DMS53 (cell line): ENCODE data around the gene PPP1R12B.
A peak's percentile ranks its signal among the peaks of the same experiment; 100 is the strongest.
"Not testable (repeated sequence)": the region's sequence is repeated elsewhere in the genome, so short reads cannot be mapped to it uniquely, and the experiment has no call there.

Experiments
- DNase-seq: peaks from one replicate; lab custom pipeline; 2025; lab: John Stamatoyannopoulos, UW

The PPP1R12B gene

DNA sequence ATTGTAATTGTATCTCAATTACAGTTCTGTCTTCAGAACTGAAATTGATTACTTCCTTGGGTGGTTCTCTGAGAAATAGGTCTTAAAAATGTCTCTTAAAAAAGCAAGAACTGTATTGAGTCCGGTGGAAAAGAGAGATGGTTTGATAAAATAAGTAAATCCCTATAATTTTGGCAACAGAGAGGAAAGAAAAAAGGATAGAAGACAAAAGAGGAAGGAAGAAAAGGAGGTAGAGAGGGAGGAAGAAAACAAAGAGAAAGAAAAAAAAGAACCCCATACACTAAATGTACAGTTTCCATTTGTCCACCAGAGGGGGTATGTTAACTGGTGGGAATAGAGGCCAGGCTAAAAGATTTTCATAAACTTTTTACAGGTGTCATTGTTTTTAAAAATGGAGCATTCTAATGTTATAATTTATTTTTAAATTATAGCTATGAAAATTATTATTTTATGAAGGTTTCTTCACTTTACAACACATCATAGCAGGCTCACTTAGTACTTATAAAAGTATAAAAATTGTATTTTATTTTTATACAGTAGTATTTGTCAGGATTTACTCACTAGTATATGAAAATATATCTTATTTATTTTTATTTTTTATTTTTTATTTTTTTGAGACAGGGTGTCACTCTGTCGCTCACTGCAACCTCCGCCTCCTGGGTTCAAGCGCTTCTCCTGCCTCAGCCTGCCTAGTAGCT is 4.7 kb upstream of the PPP1R12B start:
- peak; percentile 88 for DNase-seq

GRCh38 chr1:202348005-202348508 is 442 bp upstream of the PPP1R12B start:
- no peak for DNase-seq

DNA sequence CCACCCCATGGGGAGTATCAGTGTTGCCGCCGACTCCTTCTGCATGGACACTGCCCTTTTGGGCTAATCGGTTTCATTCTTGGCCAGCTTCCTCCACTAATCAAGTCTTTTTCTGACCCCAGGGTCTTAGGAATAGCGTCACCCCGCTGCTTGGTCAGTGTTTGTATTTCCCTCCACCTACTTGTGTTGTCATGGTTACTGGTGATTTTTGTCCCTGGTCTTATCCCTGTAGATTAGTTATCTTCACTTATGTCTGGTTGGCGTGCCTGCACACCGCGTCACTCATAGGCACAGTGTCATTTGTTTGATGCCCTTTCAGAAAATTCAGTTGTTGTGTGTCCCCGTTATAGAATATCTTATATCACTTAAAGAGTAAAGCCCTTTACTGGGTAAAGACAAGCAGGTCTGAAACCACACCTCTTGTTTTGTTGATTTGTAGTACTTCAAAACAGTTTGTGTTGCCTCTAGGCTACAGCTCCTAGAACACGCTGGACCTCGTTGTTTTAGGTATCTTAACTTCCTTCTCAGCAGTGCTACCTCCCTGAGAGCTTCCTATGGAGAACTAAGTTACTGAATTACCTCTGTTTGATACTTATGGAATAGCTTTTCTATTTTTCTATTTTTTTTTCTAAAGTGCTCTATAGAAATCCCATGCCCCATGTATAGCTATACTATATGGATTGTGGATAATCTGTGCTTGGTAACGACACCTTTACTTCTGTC is 868 bp downstream of the PPP1R12B start:
- peak; percentile 83 for DNase-seq

DNA sequence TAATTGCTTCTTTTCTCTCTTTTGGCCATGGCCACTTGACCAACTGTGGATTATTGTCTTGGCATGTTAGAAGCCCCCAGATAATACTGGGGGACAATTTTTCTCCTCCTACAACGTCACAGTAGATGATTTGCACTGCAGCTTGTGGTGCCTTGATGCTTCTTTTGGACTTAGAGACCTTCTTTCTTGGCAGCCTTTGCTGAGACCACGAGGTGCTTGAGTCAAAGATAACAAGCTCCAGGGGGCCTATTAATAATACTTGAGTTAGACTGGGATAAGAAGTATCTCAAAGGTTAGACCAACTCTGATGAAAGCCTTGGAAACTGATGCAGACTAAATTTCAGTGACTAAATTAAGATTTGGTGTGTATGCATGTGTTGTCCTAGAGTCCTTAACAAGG is 3.2 kb downstream of the PPP1R12B start:
- no peak for DNase-seq

GRCh38 chr1:202352583-202353197 is 4.2 kb downstream of the PPP1R12B start:
- not testable (repeated sequence) for DNase-seq

DNA sequence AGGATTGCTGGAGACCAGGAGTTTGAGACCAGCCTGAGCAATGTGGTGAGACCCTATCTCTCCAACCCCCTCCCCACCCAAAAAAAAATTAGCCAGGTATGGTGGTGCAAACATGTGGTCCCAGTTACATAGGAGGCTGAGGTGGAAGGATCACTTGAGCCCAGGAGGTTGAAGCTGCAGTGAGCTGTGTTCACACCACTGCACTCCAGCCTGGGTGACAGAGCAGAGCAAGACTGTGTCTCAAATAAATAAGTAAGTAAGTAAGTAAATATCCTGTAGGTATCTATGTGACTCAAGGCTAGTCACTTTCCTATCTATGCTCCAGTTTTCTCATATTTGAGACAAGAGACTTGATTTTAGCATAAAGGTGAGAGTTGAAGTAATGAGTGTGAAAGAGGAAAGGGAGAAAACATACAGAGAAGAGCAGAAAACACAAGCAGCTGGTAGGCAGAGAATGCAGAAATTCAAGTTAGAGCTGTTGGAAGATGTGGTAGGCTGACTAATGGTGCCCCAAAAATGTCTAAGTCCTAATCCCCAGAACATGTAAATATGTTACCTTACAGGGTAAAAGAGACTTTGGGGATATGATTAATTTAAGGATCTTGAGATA is 7.5 kb downstream of the PPP1R12B start:
- DNase-seq, result no peak

GRCh38 chr1:202357506-202357905 is 9.0 kb downstream of the PPP1R12B start:
- DNase-seq, result no peak

DNA sequence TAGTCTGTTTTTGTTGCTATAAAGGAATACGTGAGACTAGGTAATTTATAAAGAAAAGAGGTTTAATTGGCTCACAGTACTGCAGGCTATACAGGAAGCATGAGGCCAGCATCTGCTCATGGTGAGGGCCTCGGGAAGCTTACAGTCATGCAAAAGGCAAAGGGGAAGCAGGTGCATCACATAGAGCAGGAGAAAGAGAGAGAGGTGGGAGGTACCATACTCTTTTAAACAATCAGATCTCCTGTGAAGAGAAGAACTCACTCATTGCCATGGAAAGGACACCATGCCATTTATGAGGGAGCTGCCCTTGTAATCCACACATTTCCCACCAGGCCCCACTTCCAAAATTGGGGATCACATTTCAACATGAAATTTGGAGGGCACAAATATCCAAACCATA is 12.7 kb downstream of the PPP1R12B start:
- DNase-seq, result no peak

DNA sequence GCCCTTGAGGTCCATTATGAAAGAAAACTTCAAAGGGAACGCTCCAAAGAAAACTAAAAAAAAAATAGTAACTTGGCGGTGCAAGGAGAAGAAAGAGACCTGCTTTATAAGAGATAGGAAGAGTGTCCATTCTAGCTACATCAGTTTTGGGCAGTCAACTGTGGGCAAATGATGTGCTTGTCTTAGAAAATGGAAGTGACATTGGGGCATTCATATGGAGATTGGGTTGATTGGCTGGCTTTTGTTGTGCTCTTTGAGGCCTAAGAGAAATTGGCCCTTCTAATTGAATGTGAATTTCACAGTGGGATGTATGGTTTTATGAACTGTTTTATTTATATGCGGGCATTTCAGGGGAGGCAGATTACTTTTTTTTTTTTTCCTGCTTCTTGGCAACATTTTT is 13.2 kb downstream of the PPP1R12B start:
- DNase-seq, result no peak

DNA sequence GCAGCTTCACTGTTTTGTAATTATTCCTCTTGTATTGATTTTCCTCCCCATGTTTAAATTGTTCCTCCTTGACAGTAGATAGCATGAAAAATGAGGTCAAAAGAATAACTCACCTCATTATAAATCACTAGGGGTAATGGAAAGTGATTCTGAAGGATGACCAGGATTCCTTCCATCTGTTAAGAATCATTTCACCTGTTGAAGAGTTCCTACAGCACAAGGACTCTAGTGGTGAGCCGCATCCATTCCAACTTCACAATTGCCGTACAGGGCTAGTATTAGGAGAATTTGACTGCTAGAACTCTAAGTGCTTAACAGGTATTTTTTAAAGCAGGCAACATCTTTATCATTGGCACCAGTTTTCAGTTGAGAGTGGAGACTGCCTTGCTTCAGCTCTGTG is 13.7 kb downstream of the PPP1R12B start:
- no peak for DNase-seq

- no peak for DNase-seq
Observed at GRCh38 chr1:202365092-202365815, 16.8 kb downstream of the PPP1R12B start.

- no peak for DNase-seq
Observed at GRCh38 chr1:202367271-202367670, 18.8 kb downstream of the PPP1R12B start.

DNA sequence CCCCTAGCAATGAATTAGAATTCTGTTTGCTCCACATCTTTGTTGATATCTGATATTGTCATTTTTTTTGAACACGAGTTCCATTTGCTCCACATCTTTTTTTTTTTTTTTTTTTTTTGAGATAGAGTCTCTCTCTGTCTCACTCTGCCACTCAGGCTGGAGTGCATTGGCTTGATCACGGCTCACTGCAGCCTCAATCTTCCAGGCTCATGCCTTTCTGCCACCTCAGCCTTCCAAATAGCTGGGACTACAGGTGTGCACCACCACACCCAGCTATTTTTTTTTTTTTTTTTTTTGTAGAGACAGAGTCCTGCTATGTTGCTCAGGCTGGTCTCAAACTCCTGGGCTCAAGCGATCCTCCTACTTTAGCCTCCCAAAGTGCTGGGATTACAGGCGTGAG is 22.4 kb downstream of the PPP1R12B start:
- not testable (repeated sequence) for DNase-seq

- peak; percentile 64 for DNase-seq
Observed at GRCh38 chr1:202374099-202374498, 25.6 kb downstream of the PPP1R12B start.

GRCh38 chr1:202375175-202375574 is 26.7 kb downstream of the PPP1R12B start:
- DNase-seq, result not testable (repeated sequence)

- peak; percentile 19 for DNase-seq
Observed at GRCh38 chr1:202376247-202376646, 27.7 kb downstream of the PPP1R12B start.

DNA sequence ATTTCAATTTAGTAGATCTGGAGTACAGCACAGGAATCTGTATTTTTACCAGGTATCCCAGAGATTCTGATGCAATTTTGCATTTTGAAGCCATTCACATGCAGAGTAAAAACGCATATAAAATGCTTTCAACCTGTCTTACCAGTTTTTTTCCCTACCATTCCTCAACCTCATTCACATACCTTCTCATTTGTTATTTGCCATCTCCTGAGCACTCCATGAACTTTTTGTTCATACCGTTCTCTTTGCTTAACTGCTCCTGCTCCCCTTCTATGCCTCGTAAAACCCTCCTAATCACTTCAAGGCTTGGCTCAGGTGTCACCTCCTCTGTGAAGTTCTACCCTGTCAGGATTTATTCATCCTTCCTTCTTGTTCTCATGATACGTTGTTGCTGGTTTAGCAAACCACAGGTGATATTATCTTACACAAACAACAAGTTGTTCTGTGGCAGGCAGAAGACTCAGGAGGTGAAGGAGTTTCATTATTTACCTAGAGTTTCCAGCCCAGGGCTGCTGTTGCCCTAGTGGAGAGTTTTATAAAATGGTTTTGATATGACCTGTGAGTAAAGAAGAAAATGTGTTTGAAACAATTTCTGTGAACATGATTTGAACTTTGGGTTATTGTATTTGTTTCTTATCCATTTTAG is 31.5 kb downstream of the PPP1R12B start:
- DNase-seq, result peak; percentile 73

DNA sequence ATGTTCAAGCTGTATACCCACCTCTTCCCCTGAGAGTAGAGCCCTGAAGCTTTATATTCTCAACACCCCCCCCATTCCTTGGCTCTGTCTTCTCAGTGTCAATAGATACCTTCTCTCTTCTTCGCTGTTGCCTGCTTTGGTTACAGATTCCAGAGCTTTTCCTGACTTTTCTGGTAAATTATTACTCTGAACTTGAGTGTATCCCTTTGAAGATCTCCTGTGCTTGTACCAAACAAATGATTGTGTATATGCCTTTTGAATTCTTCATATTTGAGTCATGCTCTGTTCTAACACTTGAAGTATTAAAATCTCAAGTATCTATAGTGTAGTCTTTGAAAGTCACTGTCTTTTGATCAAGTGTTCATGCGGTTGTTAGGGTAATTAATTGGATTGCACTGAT is 32.0 kb downstream of the PPP1R12B start:
- peak; percentile 49 for DNase-seq

DNA sequence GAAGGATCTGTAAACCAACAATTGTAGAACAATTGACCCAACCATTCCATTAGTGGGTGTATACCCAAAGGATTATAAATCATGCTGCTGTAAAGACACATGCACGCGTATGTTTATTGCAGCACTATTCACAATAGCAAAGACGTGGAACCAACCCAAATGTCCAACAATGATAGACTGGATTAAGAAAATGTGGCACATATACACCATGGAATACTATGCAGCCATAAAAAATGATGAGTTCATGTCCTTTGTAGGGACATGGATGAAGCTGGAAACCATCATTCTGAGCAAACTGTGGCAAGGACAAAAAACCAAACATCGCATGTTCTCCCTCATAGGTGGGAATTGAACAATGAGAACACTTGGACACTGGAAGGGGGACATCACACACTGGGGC is 33.4 kb downstream of the PPP1R12B start:
- not testable (repeated sequence) for DNase-seq

- DNase-seq, result not testable (repeated sequence)
Observed at GRCh38 chr1:202395831-202396230, 47.3 kb downstream of the PPP1R12B start.

DNA sequence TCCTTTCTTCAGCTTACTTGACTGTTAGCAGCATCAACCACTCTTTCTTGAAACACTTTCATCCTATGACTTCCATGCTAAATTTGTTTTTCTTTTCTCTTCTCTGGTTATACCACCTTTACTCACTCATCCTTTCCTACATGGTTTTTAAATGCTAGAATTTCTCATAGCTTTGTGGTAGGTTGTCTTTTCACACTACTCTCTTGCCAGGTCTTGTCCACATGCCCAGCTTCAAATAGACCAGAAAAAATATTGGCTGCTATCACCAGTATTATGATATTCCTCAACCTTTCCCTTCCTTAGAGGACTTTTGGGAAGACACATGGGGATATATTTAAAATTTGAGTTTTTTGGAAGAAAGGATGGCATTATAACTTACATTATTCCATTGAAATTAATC is 48.8 kb downstream of the PPP1R12B start:
- no peak for DNase-seq
